ENCODE measurements around the gene PRUNE1.
A peak's percentile ranks its signal among the peaks of the same experiment; 100 is the strongest.

PRUNE1 gene

GRCh38 chr1:150974580-150975478 is 33.4 kb upstream of the PRUNE1 start, which contains the start of gene CERS2:
Gene CERS2 (minus strand): TSS chr1:150974835. CDS start chr1:150969090, 5,745 bp downstream.
- TF ChIP-seq EZH2phosphoT487 (IDR thresholded peaks at IDR 0.05; ENCODE audit: low read length) (no peak), CTCF (IDR thresholded peaks at IDR 0.05; ENCODE audit: low read length) (no peak), EZH2 (optimal IDR thresholded peaks at IDR 0.05; ENCODE audit: low read depth, low read length) (no peak)
- Histone ChIP-seq H3K9me2 (replicated peaks; ENCODE audit: insufficient read depth, low read length) (no peaks in the 10 kb centered on the region), H3K4me1 (ENCODE audit: low read length) (peaks cover 37% of the 10 kb centered on the region), H2AFZ (ENCODE audit: low read length) (peak within 1 kb of the TSS; percentile 73), H3K9ac (ENCODE audit: low read length) (peak within 1 kb of the TSS; percentile 86), H3K4me2 (ENCODE audit: low read depth, low read length) (peak within 1 kb of the TSS; percentile 86), H4K20me1 (ENCODE audit: insufficient read depth, low read length) (0 out of 2 replicates have a peak, but pooled peaks cover 6% of the 10 kb centered on the region), H3K36me3 (replicated peaks; ENCODE audit: insufficient read depth, low read length) (no peaks in the 10 kb centered on the region), H3F3A (ENCODE audit: insufficient read depth, low read length) (peaks cover 14% of the 10 kb centered on the region; the same call in 1 of the 2 replicates), H3K79me2 (ENCODE audit: low read length) (peaks cover 44% of the 10 kb centered on the region), H3K27me3 (replicated peaks; ENCODE audit: insufficient read depth, low read length) (no peaks in the 10 kb centered on the region), H3K9me3 (replicated peaks; ENCODE audit: insufficient read depth, low read length) (no peaks in the 10 kb centered on the region), H3K27ac (ENCODE audit: low read length) (peak within 1 kb of the TSS; percentile 30; the same call in 1 of the 2 replicates), H3K4me3 (ENCODE audit: low read length) (peak within 1 kb of the TSS; percentile 91)
- peak; percentile 93 for DNase-seq

- H3K36me3 ChIP-seq (replicated peaks; ENCODE audit: insufficient read depth, low read length), result no peaks in the 10 kb centered on the region
- no peaks in the 10 kb centered on the region for H3K27me3 ChIP-seq (replicated peaks; ENCODE audit: insufficient read depth, low read length)
- H3K4me2 ChIP-seq (ENCODE audit: low read depth, low read length), result no peak overlapping the region
- H3K9ac ChIP-seq (ENCODE audit: low read length), result no peak overlapping the region
- H3K79me2 ChIP-seq (ENCODE audit: low read length), result peaks cover 28% of the 10 kb centered on the region
- DNase-seq, result no peak
- H3K4me1 ChIP-seq (ENCODE audit: low read length), result peaks cover 41% of the 10 kb centered on the region
- H3K4me3 ChIP-seq (ENCODE audit: low read length), result no peak overlapping the region
- H3K9me3 ChIP-seq (replicated peaks; ENCODE audit: insufficient read depth, low read length), result no peaks in the 10 kb centered on the region
- no peaks in the 10 kb centered on the region for H4K20me1 ChIP-seq (ENCODE audit: insufficient read depth, low read length)
- no peak overlapping the region for H2AFZ ChIP-seq (ENCODE audit: low read length)
- no peaks in the 10 kb centered on the region for H3K9me2 ChIP-seq (replicated peaks; ENCODE audit: insufficient read depth, low read length)
- no peak overlapping the region for H3K27ac ChIP-seq (ENCODE audit: low read length)
- TF ChIP-seq EZH2phosphoT487 (IDR thresholded peaks at IDR 0.05; ENCODE audit: low read length), result no peak
- TF ChIP-seq CTCF (IDR thresholded peaks at IDR 0.05; ENCODE audit: low read length), result no peak
- no peak for TF ChIP-seq EZH2 (optimal IDR thresholded peaks at IDR 0.05; ENCODE audit: low read depth, low read length)
- H3F3A ChIP-seq (ENCODE audit: insufficient read depth, low read length), result peaks cover 14% of the 10 kb centered on the region; the same call in 1 of the 2 replicates
Measured at GRCh38 chr1:150976401-150976821, 31.8 kb upstream of the PRUNE1 start.

- DNase-seq, result peak; percentile 86
- Histone ChIP-seq H3F3A (ENCODE audit: insufficient read depth, low read length) (peaks cover 14% of the 10 kb centered on the region; the same call in 1 of the 2 replicates), H3K4me2 (ENCODE audit: low read depth, low read length) (peak overlapping the region; percentile 62), H3K4me3 (ENCODE audit: low read length) (peak overlapping the region; percentile 17), H2AFZ (ENCODE audit: low read length) (peak overlapping the region; percentile 49), H4K20me1 (ENCODE audit: insufficient read depth, low read length) (no peaks in the 10 kb centered on the region), H3K9ac (ENCODE audit: low read length) (peak overlapping the region; percentile 38; the same call in 1 of the 2 replicates), H3K27ac (ENCODE audit: low read length) (peak overlapping the region; percentile 43; the same call in 1 of the 2 replicates), H3K79me2 (ENCODE audit: low read length) (peaks cover 21% of the 10 kb centered on the region), H3K4me1 (ENCODE audit: low read length) (peaks cover 43% of the 10 kb centered on the region), H3K9me3 (replicated peaks; ENCODE audit: insufficient read depth, low read length) (no peaks in the 10 kb centered on the region), H3K36me3 (replicated peaks; ENCODE audit: insufficient read depth, low read length) (no peaks in the 10 kb centered on the region), H3K9me2 (replicated peaks; ENCODE audit: insufficient read depth, low read length) (no peaks in the 10 kb centered on the region), H3K27me3 (replicated peaks; ENCODE audit: insufficient read depth, low read length) (no peaks in the 10 kb centered on the region)
- TF ChIP-seq EZH2phosphoT487 (IDR thresholded peaks at IDR 0.05; ENCODE audit: low read length) (no peak), EZH2 (optimal IDR thresholded peaks at IDR 0.05; ENCODE audit: low read depth, low read length) (no peak), CTCF (IDR thresholded peaks at IDR 0.05; ENCODE audit: low read length) (no peak)
Measured at GRCh38 chr1:150976879-150977694, 31.2 kb upstream of the PRUNE1 start.
